ENCODE measurements around the gene BHMT. TPM values are rescaled to one million over a fixed set of nuclear protein-coding genes. Genes with fewer than 3 reads are reported as not detected.
A peak's percentile ranks its signal among the peaks of the same experiment; 100 is the strongest.

Gene BHMT
- total and polyA plus RNA-seq, 9 of the 15 experiments (the other 6 are each of a cell fraction or from before 2014, with no cell fraction given): not detected

DNA sequence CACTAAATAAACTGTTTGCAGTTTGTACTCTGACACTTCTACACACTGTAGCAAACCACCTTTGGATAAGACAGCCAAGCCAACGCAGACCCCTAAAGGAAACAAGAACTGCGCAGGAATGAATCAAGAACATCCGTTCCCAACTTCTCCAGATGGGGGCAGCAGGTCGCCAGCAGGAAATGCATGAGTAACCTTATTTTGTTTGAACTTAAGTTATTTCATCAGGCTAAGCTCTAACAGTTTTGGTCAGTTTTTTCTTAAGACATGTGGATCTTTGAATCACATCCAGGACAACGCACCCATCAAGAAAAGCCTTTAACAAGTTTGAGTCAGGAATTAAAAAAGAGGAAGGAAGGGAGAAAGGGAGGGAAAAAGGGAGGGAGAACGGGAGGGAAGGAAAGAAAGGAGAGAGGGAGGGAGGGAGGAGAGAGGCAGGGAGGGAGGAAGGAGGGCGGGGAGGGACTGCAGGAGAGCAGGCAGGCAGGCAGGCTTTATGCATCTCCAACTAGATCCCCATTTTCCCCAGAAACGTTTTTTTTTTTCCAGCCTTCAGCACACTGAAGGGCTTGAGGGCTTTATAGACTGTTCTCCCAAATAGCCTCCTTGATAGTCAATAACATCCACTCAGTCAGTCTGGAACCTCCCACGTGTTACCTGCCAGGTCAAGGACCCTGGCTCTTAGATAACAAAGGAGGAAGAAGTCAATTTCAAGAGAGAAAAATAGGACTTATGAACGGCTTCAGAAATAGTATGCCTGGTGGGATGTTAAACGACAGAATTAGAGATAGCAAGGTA lies 22.2 kb downstream of the BHMT start (continued):
- TF ChIP-seq XRCC5 (IDR thresholded peaks at IDR 0.05; ENCODE audit: low read depth, low read length): no peak
- TF ChIP-seq, protein P1, sequence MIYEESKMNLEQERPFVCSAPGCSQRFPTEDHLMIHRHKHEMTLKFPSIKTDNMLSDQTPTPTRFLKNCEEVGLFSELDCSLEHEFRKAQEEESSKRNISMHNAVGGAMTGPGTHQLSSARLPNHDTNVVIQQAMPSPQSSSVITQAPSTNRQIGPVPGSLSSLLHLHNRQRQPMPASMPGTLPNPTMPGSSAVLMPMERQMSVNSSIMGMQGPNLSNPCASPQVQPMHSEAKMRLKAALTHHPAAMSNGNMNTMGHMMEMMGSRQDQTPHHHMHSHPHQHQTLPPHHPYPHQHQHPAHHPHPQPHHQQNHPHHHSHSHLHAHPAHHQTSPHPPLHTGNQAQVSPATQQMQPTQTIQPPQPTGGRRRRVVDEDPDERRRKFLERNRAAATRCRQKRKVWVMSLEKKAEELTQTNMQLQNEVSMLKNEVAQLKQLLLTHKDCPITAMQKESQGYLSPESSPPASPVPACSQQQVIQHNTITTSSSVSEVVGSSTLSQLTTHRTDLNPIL (CRISPR knock-in tag; IDR thresholded peaks at IDR 0.05): no peak
- TF ChIP-seq, protein P2, sequence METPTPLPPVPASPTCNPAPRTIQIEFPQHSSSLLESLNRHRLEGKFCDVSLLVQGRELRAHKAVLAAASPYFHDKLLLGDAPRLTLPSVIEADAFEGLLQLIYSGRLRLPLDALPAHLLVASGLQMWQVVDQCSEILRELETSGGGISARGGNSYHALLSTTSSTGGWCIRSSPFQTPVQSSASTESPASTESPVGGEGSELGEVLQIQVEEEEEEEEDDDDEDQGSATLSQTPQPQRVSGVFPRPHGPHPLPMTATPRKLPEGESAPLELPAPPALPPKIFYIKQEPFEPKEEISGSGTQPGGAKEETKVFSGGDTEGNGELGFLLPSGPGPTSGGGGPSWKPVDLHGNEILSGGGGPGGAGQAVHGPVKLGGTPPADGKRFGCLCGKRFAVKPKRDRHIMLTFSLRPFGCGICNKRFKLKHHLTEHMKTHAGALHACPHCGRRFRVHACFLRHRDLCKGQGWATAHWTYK (CRISPR knock-in tag; IDR thresholded peaks at IDR 0.05): no peak
- no peak for TF ChIP-seq ZNF830 (CRISPR knock-in tag; IDR thresholded peaks at IDR 0.05)
- peak; percentile 84 for TF ChIP-seq MTA1 (IDR thresholded peaks at IDR 0.05; ENCODE audit: borderline replicate concordance)
- TF ChIP-seq, protein P3, sequence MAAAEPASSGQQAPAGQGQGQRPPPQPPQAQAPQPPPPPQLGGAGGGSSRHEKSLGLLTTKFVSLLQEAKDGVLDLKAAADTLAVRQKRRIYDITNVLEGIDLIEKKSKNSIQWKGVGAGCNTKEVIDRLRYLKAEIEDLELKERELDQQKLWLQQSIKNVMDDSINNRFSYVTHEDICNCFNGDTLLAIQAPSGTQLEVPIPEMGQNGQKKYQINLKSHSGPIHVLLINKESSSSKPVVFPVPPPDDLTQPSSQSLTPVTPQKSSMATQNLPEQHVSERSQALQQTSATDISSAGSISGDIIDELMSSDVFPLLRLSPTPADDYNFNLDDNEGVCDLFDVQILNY (CRISPR knock-in tag; IDR thresholded peaks at IDR 0.05): no peak
- no peak for TF ChIP-seq POLR2A (conservative IDR thresholded peaks at IDR 0.05)
- TF ChIP-seq, protein P4, sequence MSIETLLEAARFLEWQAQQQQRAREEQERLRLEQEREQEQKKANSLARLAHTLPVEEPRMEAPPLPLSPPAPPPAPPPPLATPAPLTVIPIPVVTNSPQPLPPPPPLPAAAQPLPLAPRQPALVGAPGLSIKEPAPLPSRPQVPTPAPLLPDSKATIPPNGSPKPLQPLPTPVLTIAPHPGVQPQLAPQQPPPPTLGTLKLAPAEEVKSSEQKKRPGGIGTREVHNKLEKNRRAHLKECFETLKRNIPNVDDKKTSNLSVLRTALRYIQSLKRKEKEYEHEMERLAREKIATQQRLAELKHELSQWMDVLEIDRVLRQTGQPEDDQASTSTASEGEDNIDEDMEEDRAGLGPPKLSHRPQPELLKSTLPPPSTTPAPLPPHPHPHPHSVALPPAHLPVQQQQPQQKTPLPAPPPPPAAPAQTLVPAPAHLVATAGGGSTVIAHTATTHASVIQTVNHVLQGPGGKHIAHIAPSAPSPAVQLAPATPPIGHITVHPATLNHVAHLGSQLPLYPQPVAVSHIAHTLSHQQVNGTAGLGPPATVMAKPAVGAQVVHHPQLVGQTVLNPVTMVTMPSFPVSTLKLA (conservative IDR thresholded peaks at IDR 0.05): peak in 1 of 2 experiments; percentile 32; a peak in 2 of 4 replicates
- no peak for TF ChIP-seq ZBTB1 (CRISPR knock-in tag; IDR thresholded peaks at IDR 0.05; ENCODE audit: borderline replicate concordance, low read depth)
- TF ChIP-seq ZNF384 (IDR thresholded peaks at IDR 0.05; ENCODE audit: low read depth, low read length): peak; percentile 28; the same call in 1 of the 2 replicates
- no peak for TF ChIP-seq ZNF57 (CRISPR knock-in tag; IDR thresholded peaks at IDR 0.05)
- peak; percentile 77 to 82 for TF ChIP-seq RAD21 (CRISPR knock-in tag; conservative IDR thresholded peaks at IDR 0.05 in 1 of 2, IDR thresholded peaks at IDR 0.05 in 1 of 2)
- no peak for TF ChIP-seq ZNF696 (CRISPR knock-in tag; conservative IDR thresholded peaks at IDR 0.05)
- TF ChIP-seq FOXK2 (conservative IDR thresholded peaks at IDR 0.05 in 1 of 2, IDR thresholded peaks at IDR 0.05 in 1 of 2; ENCODE audit: low read depth in 2 of 2): peak; percentile 42 to 43; a peak in 2 of 4 replicates
- no peak for TF ChIP-seq NFE2L1 (tag; IDR thresholded peaks at IDR 0.05; ENCODE audit: borderline replicate concordance, low read depth)
- TF ChIP-seq HLTF (IDR thresholded peaks at IDR 0.05): no peak
- peak; percentile 92 for TF ChIP-seq BRD9 (IDR thresholded peaks at IDR 0.05; ENCODE audit: low read depth, partially characterized antibody)
- no peak for TF ChIP-seq ZNF12 (CRISPR knock-in tag; IDR thresholded peaks at IDR 0.05)
- peak; percentile 50 for TF ChIP-seq EP300 (IDR thresholded peaks at IDR 0.05; ENCODE audit: low read length)
- no peak for TF ChIP-seq COPS2 (conservative IDR thresholded peaks at IDR 0.05)
- no peak for TF ChIP-seq STAT5A (IDR thresholded peaks at IDR 0.05; ENCODE audit: borderline replicate concordance, low read length)
- TF ChIP-seq, protein P5, sequence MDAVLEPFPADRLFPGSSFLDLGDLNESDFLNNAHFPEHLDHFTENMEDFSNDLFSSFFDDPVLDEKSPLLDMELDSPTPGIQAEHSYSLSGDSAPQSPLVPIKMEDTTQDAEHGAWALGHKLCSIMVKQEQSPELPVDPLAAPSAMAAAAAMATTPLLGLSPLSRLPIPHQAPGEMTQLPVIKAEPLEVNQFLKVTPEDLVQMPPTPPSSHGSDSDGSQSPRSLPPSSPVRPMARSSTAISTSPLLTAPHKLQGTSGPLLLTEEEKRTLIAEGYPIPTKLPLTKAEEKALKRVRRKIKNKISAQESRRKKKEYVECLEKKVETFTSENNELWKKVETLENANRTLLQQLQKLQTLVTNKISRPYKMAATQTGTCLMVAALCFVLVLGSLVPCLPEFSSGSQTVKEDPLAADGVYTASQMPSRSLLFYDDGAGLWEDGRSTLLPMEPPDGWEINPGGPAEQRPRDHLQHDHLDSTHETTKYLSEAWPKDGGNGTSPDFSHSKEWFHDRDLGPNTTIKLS (IDR thresholded peaks at IDR 0.05; ENCODE audit: borderline replicate concordance, low read depth): no peak
